PC-9 (cell line): Measurements from ENCODE around the gene IKZF1.

Experiments used
- EZH2 ChIP-seq: fragments of 200-600 bp; sonication (generic); IDR thresholded peaks from 2 replicates; pipeline ENCODE4 v1.8.0; 2017; ENCODE audit warnings: antibody characterized with exemption, low read depth
- TF ChIP-seq, protein P1 (sequence below): fragments of 200-600 bp; sonication (generic); conservative IDR thresholded peaks from 2 replicates; pipeline ENCODE4 v1.6.1; 2017; ENCODE audit warnings: mixed run types, antibody characterized with exemption, mild to moderate bottlenecking, moderate library complexity

DNA sequence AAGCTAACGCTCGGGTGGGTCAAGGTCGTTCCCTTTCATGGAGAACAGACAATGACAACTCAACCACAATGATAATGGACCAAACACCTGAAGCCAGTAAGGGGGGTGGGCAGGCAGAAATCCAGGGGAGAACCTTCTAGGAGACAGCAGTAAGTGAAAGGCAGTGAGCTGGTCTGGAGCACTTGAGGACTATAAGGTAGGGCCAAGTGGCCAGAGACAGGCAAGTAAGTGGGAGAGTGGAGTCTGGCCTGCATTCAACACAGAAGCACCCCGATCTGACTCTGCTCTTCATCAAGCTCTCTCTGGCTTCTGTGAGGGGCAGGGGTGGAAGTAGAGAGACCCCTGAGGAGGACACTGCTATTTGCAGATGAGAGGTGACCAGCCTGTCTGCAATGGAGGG is 7.7 kb upstream of the IKZF1 start:
- TF ChIP-seq, protein P1, sequence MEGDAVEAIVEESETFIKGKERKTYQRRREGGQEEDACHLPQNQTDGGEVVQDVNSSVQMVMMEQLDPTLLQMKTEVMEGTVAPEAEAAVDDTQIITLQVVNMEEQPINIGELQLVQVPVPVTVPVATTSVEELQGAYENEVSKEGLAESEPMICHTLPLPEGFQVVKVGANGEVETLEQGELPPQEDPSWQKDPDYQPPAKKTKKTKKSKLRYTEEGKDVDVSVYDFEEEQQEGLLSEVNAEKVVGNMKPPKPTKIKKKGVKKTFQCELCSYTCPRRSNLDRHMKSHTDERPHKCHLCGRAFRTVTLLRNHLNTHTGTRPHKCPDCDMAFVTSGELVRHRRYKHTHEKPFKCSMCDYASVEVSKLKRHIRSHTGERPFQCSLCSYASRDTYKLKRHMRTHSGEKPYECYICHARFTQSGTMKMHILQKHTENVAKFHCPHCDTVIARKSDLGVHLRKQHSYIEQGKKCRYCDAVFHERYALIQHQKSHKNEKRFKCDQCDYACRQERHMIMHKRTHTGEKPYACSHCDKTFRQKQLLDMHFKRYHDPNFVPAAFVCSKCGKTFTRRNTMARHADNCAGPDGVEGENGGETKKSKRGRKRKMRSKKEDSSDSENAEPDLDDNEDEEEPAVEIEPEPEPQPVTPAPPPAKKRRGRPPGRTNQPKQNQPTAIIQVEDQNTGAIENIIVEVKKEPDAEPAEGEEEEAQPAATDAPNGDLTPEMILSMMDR, result no peak
- TF ChIP-seq EZH2, result no peak
